ENCODE measurements around the gene NUP43. TPM values are rescaled to one million over a fixed set of nuclear protein-coding genes. Genes with fewer than 3 reads are reported as not detected.
"Not testable (repeated sequence)": the region's sequence is repeated elsewhere in the genome, so short reads cannot be mapped to it uniquely, and the experiment has no call there.

The NUP43 gene
- total and polyA plus RNA-seq, 2 experiments from 2014 or later: 16.1 to 58.0 TPM

GRCh38 chr6:149751239-149751638, 4.9 kb upstream of the NUP43 start:
- peak overlapping the region; percentile 86 for H3K4me2 ChIP-seq (ENCODE audit: unreplicated experiment)
- DNase-seq: no peak
- no peak overlapping the region for H3K27ac ChIP-seq
- no peaks in the 10 kb centered on the region for H3K9me3 ChIP-seq (ENCODE audit: low read depth)
- no peaks in the 10 kb centered on the region for H4K20me1 ChIP-seq (ENCODE audit: insufficient read depth)
- H3K4me3 ChIP-seq: peak overlapping the region; percentile 85
- TF ChIP-seq EZH2phosphoT487 (IDR thresholded peaks at IDR 0.05; ENCODE audit: insufficient read depth, low read depth) (no peak), EZH2 (IDR thresholded peaks at IDR 0.05; ENCODE audit: insufficient read depth, poor library complexity, severe bottlenecking) (no peak)
- no peak overlapping the region for H2AFZ ChIP-seq
- H3K9me2 ChIP-seq (ENCODE audit: insufficient read depth): no peaks in the 10 kb centered on the region
- H3K9ac ChIP-seq: peak overlapping the region; percentile 95
- in situ Hi-C loops (cut with MboI): no loop called here
- peaks cover 70% of the 10 kb centered on the region for H3K79me2 ChIP-seq (ENCODE audit: insufficient read depth)
- H3F3A ChIP-seq (ENCODE audit: insufficient read depth): peaks cover 13% of the 10 kb centered on the region; the same call in 1 of the 2 replicates
- peaks cover 32% of the 10 kb centered on the region for H3K4me1 ChIP-seq (ENCODE audit: insufficient read depth)
- 91 to 96% methylated on average over 8 of the region's 8 CpGs for WGBS, 2 experiments (ENCODE audit: low coverage in 1 of 2, low lambda C conversion rate in 2 of 2, missing lambda C conversion rate in 2 of 2)
- H3K27me3 ChIP-seq (replicated peaks; ENCODE audit: insufficient read depth): no peaks in the 10 kb centered on the region
- H3K36me3 ChIP-seq (ENCODE audit: low read depth): no peaks in the 10 kb centered on the region

GRCh38 chr6:149750136-149750609, 3.8 kb upstream of the NUP43 start:
- H3K9ac ChIP-seq: peak overlapping the region; percentile 95
- 1% methylated on average over 23 to 25 of the region's 25 CpGs for WGBS, 2 experiments (ENCODE audit: low coverage in 1 of 2, low lambda C conversion rate in 2 of 2, missing lambda C conversion rate in 2 of 2)

GRCh38 chr6:149749594-149750135, 3.3 kb upstream of the NUP43 start, which contains the start of gene PCMT1:
Gene PCMT1, plus strand, starts transcription at chr6:149749741. Its CDS starts 161 bp downstream, at chr6:149749902.
- peak within 1 kb of the TSS; percentile 82 for H2AFZ ChIP-seq
- in situ Hi-C loops (cut with MboI): no loop called here
- H3K9me2 ChIP-seq (ENCODE audit: insufficient read depth): no peaks in the 10 kb centered on the region
- peaks cover 42% of the 10 kb centered on the region for H3K4me1 ChIP-seq (ENCODE audit: insufficient read depth)
- no peaks in the 10 kb centered on the region for H3K36me3 ChIP-seq (ENCODE audit: low read depth)
- H3K27ac ChIP-seq: peak within 1 kb of the TSS; percentile 85
- no peaks in the 10 kb centered on the region for H4K20me1 ChIP-seq (ENCODE audit: insufficient read depth)
- H3K9me3 ChIP-seq (ENCODE audit: low read depth): no peaks in the 10 kb centered on the region
- TF ChIP-seq EZH2phosphoT487 (IDR thresholded peaks at IDR 0.05; ENCODE audit: insufficient read depth, low read depth) (no peak), EZH2 (IDR thresholded peaks at IDR 0.05; ENCODE audit: insufficient read depth, poor library complexity, severe bottlenecking) (no peak)
- peaks cover 13% of the 10 kb centered on the region; the same call in 1 of the 2 replicates for H3F3A ChIP-seq (ENCODE audit: insufficient read depth)
- peak within 1 kb of the TSS; percentile 95 for H3K9ac ChIP-seq
- peak; percentile 98 for DNase-seq
- peak within 1 kb of the TSS; percentile 86 for H3K4me2 ChIP-seq (ENCODE audit: unreplicated experiment)
- peak within 1 kb of the TSS; percentile 85 for H3K4me3 ChIP-seq
- H3K79me2 ChIP-seq (ENCODE audit: insufficient read depth): peaks cover 70% of the 10 kb centered on the region
- 1% methylated on average over 40 to 49 of the region's 60 CpGs for WGBS, 2 experiments (ENCODE audit: low coverage in 1 of 2, low lambda C conversion rate in 2 of 2, missing lambda C conversion rate in 2 of 2)
- H3K27me3 ChIP-seq (replicated peaks; ENCODE audit: insufficient read depth): no peaks in the 10 kb centered on the region

More at GRCh38 chr6:149750136-149750609, 3.8 kb upstream of the NUP43 start:
- Histone ChIP-seq H3K9me2 (ENCODE audit: insufficient read depth) (no peaks in the 10 kb centered on the region), H3K4me1 (ENCODE audit: insufficient read depth) (peaks cover 38% of the 10 kb centered on the region), H3K27ac (peak overlapping the region; percentile 85), H3K4me2 (ENCODE audit: unreplicated experiment) (peak overlapping the region; percentile 86), H3K79me2 (ENCODE audit: insufficient read depth) (peaks cover 70% of the 10 kb centered on the region), H3K9me3 (ENCODE audit: low read depth) (no peaks in the 10 kb centered on the region), H2AFZ (peak overlapping the region; percentile 82), H3F3A (ENCODE audit: insufficient read depth) (peaks cover 13% of the 10 kb centered on the region; the same call in 1 of the 2 replicates), H3K27me3 (replicated peaks; ENCODE audit: insufficient read depth) (no peaks in the 10 kb centered on the region), H4K20me1 (ENCODE audit: insufficient read depth) (no peaks in the 10 kb centered on the region), H3K4me3 (peak overlapping the region; percentile 85), H3K36me3 (ENCODE audit: low read depth) (no peaks in the 10 kb centered on the region)
- peak; percentile 83 for DNase-seq
- TF ChIP-seq EZH2phosphoT487 (IDR thresholded peaks at IDR 0.05; ENCODE audit: insufficient read depth, low read depth): no peak
- TF ChIP-seq EZH2 (IDR thresholded peaks at IDR 0.05; ENCODE audit: insufficient read depth, poor library complexity, severe bottlenecking): no peak
- in situ Hi-C loops (cut with MboI): no loop called here

DNA sequence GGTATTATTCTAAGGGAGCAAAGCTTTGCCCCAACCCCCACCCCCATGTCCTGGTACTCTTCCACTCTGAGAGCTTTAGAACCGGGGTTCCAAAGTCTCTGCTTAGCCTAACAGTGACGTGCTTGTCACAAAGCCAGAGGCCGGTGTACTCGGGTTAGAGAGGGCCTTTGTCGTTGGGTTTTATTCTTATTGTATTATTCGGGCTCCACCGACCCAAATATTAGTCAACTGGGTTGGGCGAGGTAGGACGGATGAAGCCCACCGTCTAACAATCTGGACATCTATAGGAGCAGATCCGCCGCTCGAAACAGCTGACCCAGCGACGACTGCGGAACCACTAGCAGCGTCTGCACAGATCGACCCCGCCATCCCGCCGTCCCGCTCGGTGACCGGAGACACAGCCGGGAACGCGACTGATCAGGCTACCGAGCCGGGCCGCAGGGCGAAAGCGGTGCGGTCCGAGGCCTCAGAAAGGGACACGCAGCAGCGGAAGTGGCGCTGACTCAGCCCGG, 2.8 kb upstream of the NUP43 start:
- in situ Hi-C loops (cut with MboI); H4K20me1 ChIP-seq (ENCODE audit: insufficient read depth); H3K9me3 ChIP-seq (ENCODE audit: low read depth); DNase-seq; H3K36me3 ChIP-seq (ENCODE audit: low read depth); H3K27me3 ChIP-seq (replicated peaks; ENCODE audit: insufficient read depth); H3K9me2 ChIP-seq (ENCODE audit: insufficient read depth): not testable (repeated sequence)
- Histone ChIP-seq H3K79me2 (ENCODE audit: insufficient read depth) (peaks cover 70% of the 10 kb centered on the region), H3K9ac (peak overlapping the region; percentile 95), H3F3A (ENCODE audit: insufficient read depth) (peaks cover 13% of the 10 kb centered on the region; the same call in 1 of the 2 replicates), H3K27ac (peak overlapping the region; percentile 85), H3K4me1 (ENCODE audit: insufficient read depth) (peaks cover 41% of the 10 kb centered on the region), H2AFZ (peak overlapping the region; percentile 82), H3K4me3 (peak overlapping the region; percentile 85), H3K4me2 (ENCODE audit: unreplicated experiment) (peak overlapping the region; percentile 86)
- WGBS, 2 experiments (ENCODE audit: low coverage in 1 of 2, low lambda C conversion rate in 2 of 2, missing lambda C conversion rate in 2 of 2): 2% methylated on average over 25 to 28 of the region's 38 CpGs

DNA sequence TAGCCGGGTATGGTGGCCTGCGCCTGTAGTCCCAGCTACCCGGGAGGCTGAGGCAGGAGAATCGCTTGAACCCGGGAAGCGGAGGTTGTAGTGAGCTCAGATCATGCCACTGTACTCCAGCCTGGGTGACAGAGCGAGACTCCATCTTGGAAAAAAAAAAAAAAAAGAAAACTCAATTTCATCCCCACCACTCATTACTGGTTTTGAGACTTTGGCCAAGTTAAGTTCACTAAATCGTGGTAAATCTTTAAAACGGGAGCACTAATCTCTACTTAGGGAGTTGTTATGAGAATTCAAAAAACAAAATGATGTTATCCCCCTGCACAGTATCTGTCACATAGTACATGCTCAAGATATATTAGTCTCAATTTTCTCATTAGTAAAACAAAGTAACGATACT, 1.1 kb downstream of the NUP43 start:
- H3F3A ChIP-seq (ENCODE audit: insufficient read depth); in situ Hi-C loops (cut with MboI); H3K27me3 ChIP-seq (replicated peaks; ENCODE audit: insufficient read depth); H4K20me1 ChIP-seq (ENCODE audit: insufficient read depth); DNase-seq; H3K9me3 ChIP-seq (ENCODE audit: low read depth); H3K9me2 ChIP-seq (ENCODE audit: insufficient read depth): not testable (repeated sequence)
- Histone ChIP-seq H3K79me2 (ENCODE audit: insufficient read depth) (peaks cover 42% of the 10 kb centered on the region), H3K4me2 (ENCODE audit: unreplicated experiment) (peak overlapping the region; percentile 90), H3K4me1 (ENCODE audit: insufficient read depth) (0 out of 2 replicates have a peak, but pooled peaks cover 14% of the 10 kb centered on the region), H3K4me3 (peak overlapping the region; percentile 97), H3K36me3 (ENCODE audit: low read depth) (0 out of 2 replicates have a peak, but pooled peaks cover 19% of the 10 kb centered on the region), H3K27ac (0 out of 2 replicates have a peak overlapping the region, but pooled peaks have one; percentile 46), H3K9ac (peak overlapping the region; percentile 90), H2AFZ (peak overlapping the region; percentile 96; the same call in 1 of the 2 replicates)
- 73 to 74% methylated on average over 10 of the region's 10 CpGs for WGBS, 2 experiments (ENCODE audit: low coverage in 1 of 2, low lambda C conversion rate in 2 of 2, missing lambda C conversion rate in 2 of 2)

Measured in GM23248 (cell line).